Hepatocyte (in vitro differentiated cells): Measurements from ENCODE around the gene GDI2.

Experiments used
- EZH2 ChIP-seq: fragments of 200-600 bp; sonication (generic); IDR thresholded peaks from 2 replicates; pipeline ENCODE4 v1.6.1; 2016; ENCODE audit warnings: antibody characterized with exemption, mild to moderate bottlenecking, borderline replicate concordance
- TF ChIP-seq, protein P1 (sequence below): fragments of 200-600 bp; sonication (generic); IDR thresholded peaks from 2 replicates; pipeline ENCODE4 v1.5.1; 2016; ENCODE audit warnings: antibody characterized with exemption, mild to moderate bottlenecking; ENCODE audit not compliant: poor library complexity

DNA sequence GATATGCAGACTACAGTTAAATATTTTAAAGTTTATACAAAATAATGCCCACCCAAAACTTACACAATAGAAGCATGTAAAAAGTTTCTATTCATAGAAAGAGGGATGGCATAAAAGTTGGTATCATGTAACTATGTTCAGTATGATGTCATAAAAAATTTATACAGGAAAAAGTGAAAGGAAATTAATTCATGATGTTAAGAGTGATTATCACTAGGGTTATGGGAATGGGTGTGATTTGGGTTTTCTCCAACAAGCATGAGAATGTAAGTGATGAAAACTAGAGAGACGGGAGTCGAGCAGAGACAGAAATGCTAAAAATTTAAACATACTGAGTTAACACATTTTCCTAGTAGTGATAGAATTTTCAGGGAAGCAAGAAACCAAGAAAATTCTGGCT lies 52.7 kb downstream of the GDI2 start:
- TF ChIP-seq, protein P1, sequence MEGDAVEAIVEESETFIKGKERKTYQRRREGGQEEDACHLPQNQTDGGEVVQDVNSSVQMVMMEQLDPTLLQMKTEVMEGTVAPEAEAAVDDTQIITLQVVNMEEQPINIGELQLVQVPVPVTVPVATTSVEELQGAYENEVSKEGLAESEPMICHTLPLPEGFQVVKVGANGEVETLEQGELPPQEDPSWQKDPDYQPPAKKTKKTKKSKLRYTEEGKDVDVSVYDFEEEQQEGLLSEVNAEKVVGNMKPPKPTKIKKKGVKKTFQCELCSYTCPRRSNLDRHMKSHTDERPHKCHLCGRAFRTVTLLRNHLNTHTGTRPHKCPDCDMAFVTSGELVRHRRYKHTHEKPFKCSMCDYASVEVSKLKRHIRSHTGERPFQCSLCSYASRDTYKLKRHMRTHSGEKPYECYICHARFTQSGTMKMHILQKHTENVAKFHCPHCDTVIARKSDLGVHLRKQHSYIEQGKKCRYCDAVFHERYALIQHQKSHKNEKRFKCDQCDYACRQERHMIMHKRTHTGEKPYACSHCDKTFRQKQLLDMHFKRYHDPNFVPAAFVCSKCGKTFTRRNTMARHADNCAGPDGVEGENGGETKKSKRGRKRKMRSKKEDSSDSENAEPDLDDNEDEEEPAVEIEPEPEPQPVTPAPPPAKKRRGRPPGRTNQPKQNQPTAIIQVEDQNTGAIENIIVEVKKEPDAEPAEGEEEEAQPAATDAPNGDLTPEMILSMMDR = no peak
- no peak for TF ChIP-seq EZH2
